Astrocyte of the spinal cord (primary cell): ENCODE results near the gene P2RY6.

ENCODE experiments used
- DNase-seq: peaks from one replicate; pipeline ENCODE4 v3.0.0; 2011; ENCODE audit warnings: low read depth, low spot score
- H3K4me3 ChIP-seq: 2 replicates; pipeline ENCODE4 v1.5.1; 2011; ENCODE audit warnings: low read depth, mild to moderate bottlenecking, low read length, moderate library complexity
- in situ Hi-C: cut with HindIII; loops from 2 replicates; pipeline ENCODE4 v1.10.0; 2017; ENCODE audit warnings: low sequenced_read_pairs
- TF ChIP-seq, protein P1 (sequence below): IDR thresholded peaks from 2 replicates; pipeline ENCODE4 v1.5.1; 2012; ENCODE audit warnings: low read depth, mild to moderate bottlenecking, low read length, inconsistent platforms

Gene P2RY6

DNA sequence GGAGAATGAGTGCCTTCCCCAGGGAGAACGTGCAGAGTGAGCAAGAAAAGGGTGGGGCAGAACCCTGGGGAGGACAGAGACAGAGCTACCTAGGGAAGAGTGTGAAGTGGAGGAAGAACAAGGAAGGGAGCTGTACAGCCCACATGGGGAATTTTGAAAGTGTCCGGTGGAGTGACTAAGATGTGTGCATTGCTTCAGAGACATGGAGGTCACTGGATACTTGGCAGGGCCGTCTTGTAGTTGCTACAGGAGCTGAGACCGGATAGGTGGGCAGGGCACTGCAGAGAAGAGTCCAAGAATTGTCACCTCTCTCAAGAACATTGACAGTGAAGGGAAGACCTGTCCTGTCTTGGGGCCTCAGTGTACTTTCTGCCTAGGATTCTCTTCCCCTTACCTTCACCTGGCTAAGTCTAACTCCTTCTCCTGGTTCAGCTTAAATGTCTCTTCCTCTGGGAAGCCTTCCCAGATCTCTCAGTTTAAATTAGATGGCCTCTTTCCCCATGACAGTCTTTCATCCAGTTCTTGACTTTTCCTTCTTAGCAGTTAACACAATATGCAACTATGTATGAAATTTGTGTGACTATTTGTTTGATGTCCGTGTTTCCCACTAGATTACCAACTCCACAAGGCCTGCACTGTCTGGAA is 9.2 kb upstream of the P2RY6 start:
- TF ChIP-seq, protein P1, sequence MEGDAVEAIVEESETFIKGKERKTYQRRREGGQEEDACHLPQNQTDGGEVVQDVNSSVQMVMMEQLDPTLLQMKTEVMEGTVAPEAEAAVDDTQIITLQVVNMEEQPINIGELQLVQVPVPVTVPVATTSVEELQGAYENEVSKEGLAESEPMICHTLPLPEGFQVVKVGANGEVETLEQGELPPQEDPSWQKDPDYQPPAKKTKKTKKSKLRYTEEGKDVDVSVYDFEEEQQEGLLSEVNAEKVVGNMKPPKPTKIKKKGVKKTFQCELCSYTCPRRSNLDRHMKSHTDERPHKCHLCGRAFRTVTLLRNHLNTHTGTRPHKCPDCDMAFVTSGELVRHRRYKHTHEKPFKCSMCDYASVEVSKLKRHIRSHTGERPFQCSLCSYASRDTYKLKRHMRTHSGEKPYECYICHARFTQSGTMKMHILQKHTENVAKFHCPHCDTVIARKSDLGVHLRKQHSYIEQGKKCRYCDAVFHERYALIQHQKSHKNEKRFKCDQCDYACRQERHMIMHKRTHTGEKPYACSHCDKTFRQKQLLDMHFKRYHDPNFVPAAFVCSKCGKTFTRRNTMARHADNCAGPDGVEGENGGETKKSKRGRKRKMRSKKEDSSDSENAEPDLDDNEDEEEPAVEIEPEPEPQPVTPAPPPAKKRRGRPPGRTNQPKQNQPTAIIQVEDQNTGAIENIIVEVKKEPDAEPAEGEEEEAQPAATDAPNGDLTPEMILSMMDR, result no peak
- no peak for DNase-seq
- in situ Hi-C loops, result no loop called here
- no peak overlapping the region for H3K4me3 ChIP-seq

DNA sequence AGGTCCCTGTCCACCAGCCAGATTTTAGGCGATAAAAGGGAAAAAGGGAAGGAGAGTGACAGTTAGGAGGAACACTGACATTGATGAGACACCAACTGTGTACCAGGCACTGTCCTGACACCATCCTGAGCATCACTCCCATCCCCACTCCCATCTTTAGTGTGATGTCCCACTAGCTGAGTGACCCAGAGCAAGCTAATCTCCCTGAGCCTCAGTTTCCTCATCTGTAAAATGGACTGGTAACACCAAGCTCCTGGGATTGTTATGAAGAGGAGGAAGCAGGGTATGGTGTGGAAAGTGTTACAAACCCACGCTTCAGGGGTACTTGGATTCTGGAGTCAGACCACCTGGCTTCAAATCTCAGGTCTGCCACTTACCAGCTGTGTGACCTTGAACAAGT is 8.5 kb upstream of the P2RY6 start:
- DNase-seq, result no peak
- TF ChIP-seq, protein P1, result no peak
- in situ Hi-C loops, result no loop called here

DNA sequence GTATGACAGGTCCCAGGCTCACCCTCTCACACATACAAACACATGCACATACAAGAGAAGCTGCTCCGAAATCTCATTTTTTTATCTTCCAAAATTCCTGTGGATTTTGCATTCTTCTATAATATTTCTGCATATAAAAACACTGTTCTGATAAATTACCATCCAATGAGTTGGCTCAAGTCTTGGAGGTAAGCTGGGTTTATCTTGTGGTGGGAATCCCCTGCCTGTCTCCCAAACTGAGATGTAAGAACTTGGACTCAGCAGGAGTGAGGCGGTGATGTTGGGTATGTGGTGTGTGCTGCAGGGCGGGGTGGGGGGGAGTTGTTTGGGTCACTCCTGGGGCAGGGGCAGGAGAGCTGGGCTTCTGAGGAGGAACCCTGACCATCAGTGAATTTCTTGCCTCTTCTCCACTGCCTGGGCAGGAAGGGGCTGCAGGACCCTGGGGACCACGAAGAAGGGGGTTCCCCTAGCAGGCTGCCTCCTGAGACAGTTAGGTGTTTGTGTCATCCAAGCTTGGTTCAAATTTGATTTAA is 6.8 kb upstream of the P2RY6 start:
- TF ChIP-seq, protein P1, result no peak
- DNase-seq, result no peak
- in situ Hi-C loops, result no loop called here
- no peak overlapping the region for H3K4me3 ChIP-seq

More for the DNA sequence above, 8.5 kb upstream of the P2RY6 start:
- no peak overlapping the region for H3K4me3 ChIP-seq

DNA sequence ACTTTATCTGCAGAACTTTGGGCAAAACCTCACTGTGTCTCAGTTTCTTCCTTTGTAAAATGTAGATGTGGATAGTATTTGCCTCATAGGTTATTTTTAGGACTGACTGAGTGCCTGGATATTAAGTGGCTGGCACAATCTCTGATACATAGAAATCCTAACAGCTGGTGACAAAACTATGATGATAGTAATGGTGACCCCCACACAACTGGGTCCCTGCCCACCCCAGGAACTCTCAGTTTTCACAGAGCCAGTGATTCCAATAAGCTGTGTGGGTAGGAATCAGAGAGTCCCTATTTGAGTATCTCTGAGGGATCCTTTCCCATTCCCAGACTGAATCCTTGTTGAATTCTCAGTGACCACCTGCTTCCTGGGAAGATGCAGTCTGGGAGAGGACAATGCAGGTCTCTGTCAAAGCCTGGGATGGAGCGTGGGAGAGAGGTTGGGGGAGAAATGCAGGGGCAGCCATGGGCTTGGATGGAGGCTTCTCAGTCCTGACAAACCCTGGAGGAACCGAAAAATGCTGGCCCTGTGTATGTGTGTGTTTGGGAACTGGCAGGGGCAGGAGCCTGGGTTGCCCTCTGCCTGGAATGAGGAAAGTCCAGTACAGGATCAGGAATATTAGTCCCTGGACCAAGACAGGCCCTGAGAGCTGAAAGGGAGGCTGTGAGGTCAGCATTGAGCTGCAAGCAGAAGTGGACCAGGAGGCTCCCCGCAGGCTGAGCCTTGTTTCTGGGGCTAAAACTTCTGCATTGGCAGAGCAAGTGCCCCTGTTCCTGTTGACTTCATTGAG is 6.1 kb upstream of the P2RY6 start:
- DNase-seq, result no peak
- H3K4me3 ChIP-seq, result no peak overlapping the region
- in situ Hi-C loops, result no loop called here
- TF ChIP-seq, protein P1, result no peak

DNA sequence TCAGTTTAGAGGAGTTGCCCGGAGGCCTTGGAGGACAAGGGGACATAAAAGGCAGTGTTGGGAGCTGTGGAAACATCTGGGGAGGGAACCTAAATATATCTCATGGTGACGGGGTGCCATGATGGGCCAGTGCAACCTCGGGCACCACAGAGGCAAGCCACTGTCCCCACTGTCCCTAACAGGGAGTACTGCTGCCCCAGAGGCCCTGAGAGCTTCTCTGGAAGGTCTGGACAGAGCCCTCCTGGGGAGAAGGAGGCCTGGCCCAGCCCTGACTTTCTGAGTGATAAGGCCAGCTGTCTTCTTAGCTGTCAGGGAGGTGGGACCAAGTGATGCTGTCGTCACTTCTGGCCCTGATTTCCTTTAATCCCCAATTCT is 5.5 kb upstream of the P2RY6 start:
- in situ Hi-C loops, result no loop called here
- TF ChIP-seq, protein P1, result no peak
- DNase-seq, result no peak

DNA sequence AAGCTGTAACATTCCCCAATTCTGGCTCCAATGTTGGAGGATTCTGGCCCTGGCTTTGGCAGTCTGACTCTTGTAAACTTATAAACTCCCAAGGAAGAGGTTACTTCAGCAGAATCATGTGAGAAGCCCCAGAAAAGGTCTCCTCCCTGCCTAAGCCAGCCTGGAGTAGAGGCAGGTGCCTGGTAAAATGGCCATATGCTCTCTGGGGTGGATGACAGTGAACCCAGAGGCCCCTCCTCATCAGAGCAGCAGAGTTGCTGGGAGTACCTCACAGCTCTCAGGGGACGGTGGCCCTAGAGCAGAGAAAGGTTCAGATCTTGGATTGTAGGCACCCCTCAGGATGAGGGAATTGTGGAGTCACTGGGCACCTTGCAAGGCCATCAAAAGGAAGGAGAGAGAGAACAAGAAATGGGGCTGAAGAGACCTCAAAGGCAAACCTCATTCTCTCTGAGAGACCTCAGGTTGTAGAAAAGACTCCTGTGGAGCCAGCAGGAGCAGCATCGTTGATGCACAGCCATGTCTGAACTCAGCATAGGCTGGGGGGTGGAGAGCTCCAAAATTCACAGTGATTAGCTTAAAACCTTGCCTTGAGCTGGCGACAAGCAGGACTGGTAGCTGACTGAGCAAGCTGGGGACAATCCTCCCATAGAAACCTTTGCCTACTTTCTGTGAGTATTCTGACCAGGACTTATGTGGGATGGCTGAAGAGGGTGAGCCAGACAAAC is 4.9 kb upstream of the P2RY6 start:
- DNase-seq, result no peak

More for the DNA sequence above, 5.5 kb upstream of the P2RY6 start:
- no peak overlapping the region for H3K4me3 ChIP-seq

More for the DNA sequence above, 4.9 kb upstream of the P2RY6 start:
- no peak overlapping the region for H3K4me3 ChIP-seq
- TF ChIP-seq, protein P1, result no peak
- in situ Hi-C loops, result no loop called here
